ENCODE results near the gene LRP5.

Gene LRP5

GRCh38 chr11:68403831-68404230, 91.4 kb downstream of the LRP5 start:
- Histone ChIP-seq H3K27me3 (ENCODE audit: insufficient read depth, low read depth) (no peaks in the 10 kb centered on the region), H3K79me2 (ENCODE audit: insufficient read depth, low read depth) (no peaks in the 10 kb centered on the region), H3K36me3 (ENCODE audit: insufficient read depth) (no peaks in the 10 kb centered on the region), H2AFZ (ENCODE audit: low read depth) (no peak overlapping the region), H3K4me1 (ENCODE audit: low read depth, poor library complexity, severe bottlenecking) (no peaks in the 10 kb centered on the region), H3K4me3 (IDR thresholded peaks at IDR 0.05; ENCODE audit: insufficient read depth, low read depth, low read length) (no peak overlapping the region), H3K27ac (no peak overlapping the region), H3K4me2 (no peak overlapping the region), H3K9ac (no peak overlapping the region), H4K20me1 (ENCODE audit: insufficient read depth) (no peaks in the 10 kb centered on the region)
- no peak for TF ChIP-seq CTCF (conservative IDR thresholded peaks at IDR 0.05; ENCODE audit: low read depth, low read length)

- Histone ChIP-seq H3K4me1 (ENCODE audit: low read depth, poor library complexity, severe bottlenecking) (no peaks in the 10 kb centered on the region), H3K79me2 (ENCODE audit: insufficient read depth, low read depth) (no peaks in the 10 kb centered on the region), H3K27me3 (ENCODE audit: insufficient read depth, low read depth) (no peaks in the 10 kb centered on the region), H3K4me3 (IDR thresholded peaks at IDR 0.05; ENCODE audit: insufficient read depth, low read depth, low read length) (no peak overlapping the region), H3K27ac (no peak overlapping the region), H2AFZ (ENCODE audit: low read depth) (no peak overlapping the region), H3K36me3 (ENCODE audit: insufficient read depth) (no peaks in the 10 kb centered on the region), H3K4me2 (no peak overlapping the region), H4K20me1 (ENCODE audit: insufficient read depth) (no peaks in the 10 kb centered on the region), H3K9ac (no peak overlapping the region)
- TF ChIP-seq CTCF (conservative IDR thresholded peaks at IDR 0.05; ENCODE audit: low read depth, low read length) = no peak
These were observed 94.2 kb downstream of the LRP5 start for GRCh38 chr11:68406324-68407313.

DNA sequence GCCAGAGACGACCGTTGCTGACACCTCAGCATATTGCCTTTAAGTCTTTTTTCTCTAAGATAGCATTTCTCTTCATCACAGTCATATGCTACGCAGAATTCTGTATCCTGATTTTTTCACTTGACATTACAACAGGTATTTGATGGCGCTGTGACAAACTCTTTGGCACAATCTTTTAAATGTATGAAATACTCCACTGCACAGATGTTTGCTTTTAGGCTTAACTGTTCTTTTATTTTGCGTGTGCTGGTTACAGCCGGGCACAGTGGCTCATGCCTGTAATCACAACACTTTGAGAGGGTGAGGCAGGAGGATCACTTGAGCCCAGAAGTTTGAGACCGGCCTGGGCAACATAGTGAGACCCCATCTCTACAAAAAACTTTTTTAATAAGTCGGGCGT, 96.1 kb downstream of the LRP5 start:
- Histone ChIP-seq H2AFZ (ENCODE audit: low read depth) (no peak overlapping the region), H3K79me2 (ENCODE audit: insufficient read depth, low read depth) (no peaks in the 10 kb centered on the region), H3K9ac (no peak overlapping the region), H3K4me3 (IDR thresholded peaks at IDR 0.05; ENCODE audit: insufficient read depth, low read depth, low read length) (no peak overlapping the region), H3K4me2 (no peak overlapping the region), H3K36me3 (ENCODE audit: insufficient read depth) (no peaks in the 10 kb centered on the region), H3K27ac (no peak overlapping the region), H3K27me3 (ENCODE audit: insufficient read depth, low read depth) (no peaks in the 10 kb centered on the region), H4K20me1 (ENCODE audit: insufficient read depth) (no peaks in the 10 kb centered on the region), H3K4me1 (ENCODE audit: low read depth, poor library complexity, severe bottlenecking) (no peaks in the 10 kb centered on the region)
- TF ChIP-seq CTCF (conservative IDR thresholded peaks at IDR 0.05; ENCODE audit: low read depth, low read length) = no peak

DNA sequence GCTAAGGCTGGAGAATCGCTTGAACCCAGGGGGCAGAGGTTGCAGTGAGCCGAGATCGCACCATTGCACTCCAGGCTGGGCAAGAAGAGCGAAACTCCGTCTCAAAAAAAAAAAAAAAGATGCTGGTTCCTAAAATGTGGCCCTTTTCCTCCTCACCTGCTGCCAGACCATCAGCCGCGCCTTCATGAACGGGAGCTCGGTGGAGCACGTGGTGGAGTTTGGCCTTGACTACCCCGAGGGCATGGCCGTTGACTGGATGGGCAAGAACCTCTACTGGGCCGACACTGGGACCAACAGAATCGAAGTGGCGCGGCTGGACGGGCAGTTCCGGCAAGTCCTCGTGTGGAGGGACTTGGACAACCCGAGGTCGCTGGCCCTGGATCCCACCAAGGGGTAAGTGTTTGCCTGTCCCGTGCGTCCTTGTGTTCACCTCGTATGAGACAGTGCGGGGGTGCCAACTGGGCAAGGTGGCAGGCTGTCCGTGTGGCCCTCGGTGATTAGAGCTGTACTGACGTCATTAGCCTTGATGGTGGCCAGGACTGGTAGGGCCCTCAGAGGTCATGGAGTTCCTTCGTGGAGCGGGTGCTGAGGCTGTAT, 97.5 kb downstream of the LRP5 start:
- Histone ChIP-seq H4K20me1 (ENCODE audit: insufficient read depth) (no peaks in the 10 kb centered on the region), H3K4me1 (ENCODE audit: low read depth, poor library complexity, severe bottlenecking) (no peaks in the 10 kb centered on the region), H3K4me3 (IDR thresholded peaks at IDR 0.05; ENCODE audit: insufficient read depth, low read depth, low read length) (no peak overlapping the region), H3K27me3 (ENCODE audit: insufficient read depth, low read depth) (no peaks in the 10 kb centered on the region), H2AFZ (ENCODE audit: low read depth) (no peak overlapping the region), H3K79me2 (ENCODE audit: insufficient read depth, low read depth) (no peaks in the 10 kb centered on the region), H3K27ac (no peak overlapping the region), H3K9ac (no peak overlapping the region), H3K4me2 (no peak overlapping the region), H3K36me3 (ENCODE audit: insufficient read depth) (no peaks in the 10 kb centered on the region)
- no peak for TF ChIP-seq CTCF (conservative IDR thresholded peaks at IDR 0.05; ENCODE audit: low read depth, low read length)

Measured in KMS-11 (cell line).